Activated CD4-positive, alpha-beta T cell treated with anti-CD3 and anti-CD28 coated beads for 1 hour (primary cell): Measurements from ENCODE around the gene CLRN3.

ENCODE experiments used
- DNase-seq: peaks from one replicate; pipeline ENCODE4 v3.0.0-alpha.2; 2020

CLRN3 gene

GRCh38 chr10:127872871-127873600 is 19.7 kb downstream of the CLRN3 start:
- DNase-seq: no peak

GRCh38 chr10:127872011-127872761 is 20.6 kb downstream of the CLRN3 start:
- no peak for DNase-seq

- no peak for DNase-seq
These were observed 21.1 kb downstream of the CLRN3 start for GRCh38 chr10:127871631-127872010.

- DNase-seq: no peak
These were observed 23.4 kb downstream of the CLRN3 start for GRCh38 chr10:127869329-127869728.

GRCh38 chr10:127867805-127868204 is 24.9 kb downstream of the CLRN3 start:
- DNase-seq: no peak

GRCh38 chr10:127866276-127867013 is 26.3 kb downstream of the CLRN3 start:
- no peak for DNase-seq

- no peak for DNase-seq
These were observed 29.4 kb downstream of the CLRN3 start for GRCh38 chr10:127863231-127863825.

GRCh38 chr10:127860592-127860991 is 32.1 kb downstream of the CLRN3 start:
- no peak for DNase-seq

- no peak for DNase-seq
These were observed 36.8 kb downstream of the CLRN3 start for GRCh38 chr10:127855976-127856375.

- no peak for DNase-seq
These were observed 37.2 kb downstream of the CLRN3 start for GRCh38 chr10:127855591-127855881.

- no peak for DNase-seq
These were observed 37.8 kb downstream of the CLRN3 start for GRCh38 chr10:127854769-127855590.

- peak; percentile 13 for DNase-seq
These were observed 38.6 kb downstream of the CLRN3 start for GRCh38 chr10:127853868-127854768.

- no peak for DNase-seq
These were observed 40.3 kb downstream of the CLRN3 start for GRCh38 chr10:127852456-127852855.

GRCh38 chr10:127851661-127852194 is 41.0 kb downstream of the CLRN3 start:
- DNase-seq: no peak

GRCh38 chr10:127850944-127851343 is 41.8 kb downstream of the CLRN3 start:
- DNase-seq: no peak

- DNase-seq: no peak
These were observed 42.8 kb downstream of the CLRN3 start for GRCh38 chr10:127849921-127850320.

GRCh38 chr10:127849224-127849623 is 43.5 kb downstream of the CLRN3 start:
- no peak for DNase-seq

- DNase-seq: no peak
These were observed 44.5 kb downstream of the CLRN3 start for GRCh38 chr10:127848226-127848625.

GRCh38 chr10:127845756-127846155 is 47.0 kb downstream of the CLRN3 start:
- no peak for DNase-seq

- DNase-seq: no peak
These were observed 51.9 kb downstream of the CLRN3 start for GRCh38 chr10:127840884-127841283.

GRCh38 chr10:127836966-127837365 is 55.8 kb downstream of the CLRN3 start:
- DNase-seq: no peak
